Measurements from ENCODE around the gene UNC93A. TPM values are rescaled to one million over a fixed set of nuclear protein-coding genes. Genes with fewer than 3 reads are reported as not detected.

UNC93A gene
- total RNA-seq, 1 donor from 2014 or later, result not detected

- H3K27ac Mint-ChIP-seq (ENCODE audit: unreplicated experiment), result no peak overlapping the region
- H3K36me3 Mint-ChIP-seq (ENCODE audit: low read depth, unreplicated experiment), result no peaks in the 10 kb centered on the region
- no peak for TF ChIP-seq CTCF (IDR thresholded peaks at IDR 0.05; ENCODE audit: unreplicated experiment)
- no peak overlapping the region for H3K4me3 Mint-ChIP-seq (ENCODE audit: unreplicated experiment)
- H3K4me1 Mint-ChIP-seq (ENCODE audit: unreplicated experiment), result no peaks in the 10 kb centered on the region
- DNase-seq (ENCODE audit: low spot score), result no peak
- H3K27me3 Mint-ChIP-seq (ENCODE audit: unreplicated experiment), result peaks cover 3% of the 10 kb centered on the region
- H3K9me3 Mint-ChIP-seq (ENCODE audit: unreplicated experiment), result no peaks in the 10 kb centered on the region
Observed at GRCh38 chr6:167336844-167337630, 45.9 kb downstream of the UNC93A start.

GRCh38 chr6:167337675-167338449, 46.7 kb downstream of the UNC93A start:
- H3K27ac Mint-ChIP-seq (ENCODE audit: unreplicated experiment), result no peak overlapping the region
- H3K27me3 Mint-ChIP-seq (ENCODE audit: unreplicated experiment), result peaks cover 3% of the 10 kb centered on the region
- H3K9me3 Mint-ChIP-seq (ENCODE audit: unreplicated experiment), result no peaks in the 10 kb centered on the region

GRCh38 chr6:167338541-167339117, 47.5 kb downstream of the UNC93A start:
- H3K4me3 Mint-ChIP-seq (ENCODE audit: unreplicated experiment), result no peak overlapping the region
- H3K27ac Mint-ChIP-seq (ENCODE audit: unreplicated experiment), result no peak overlapping the region

More at GRCh38 chr6:167337675-167338449, 46.7 kb downstream of the UNC93A start:
- Mint-ChIP-seq H3K4me1 (ENCODE audit: unreplicated experiment) (no peaks in the 10 kb centered on the region), H3K4me3 (ENCODE audit: unreplicated experiment) (no peak overlapping the region), H3K36me3 (ENCODE audit: low read depth, unreplicated experiment) (no peaks in the 10 kb centered on the region)
- TF ChIP-seq CTCF (IDR thresholded peaks at IDR 0.05; ENCODE audit: unreplicated experiment), result no peak
- DNase-seq (ENCODE audit: low spot score), result no peak

GRCh38 chr6:167341038-167341583, 50.0 kb downstream of the UNC93A start:
- TF ChIP-seq CTCF (IDR thresholded peaks at IDR 0.05; ENCODE audit: unreplicated experiment), result no peak
- H3K9me3 Mint-ChIP-seq (ENCODE audit: unreplicated experiment), result no peaks in the 10 kb centered on the region
- H3K36me3 Mint-ChIP-seq (ENCODE audit: low read depth, unreplicated experiment), result no peaks in the 10 kb centered on the region
- H3K27me3 Mint-ChIP-seq (ENCODE audit: unreplicated experiment), result peaks cover 3% of the 10 kb centered on the region
- no peak overlapping the region for H3K27ac Mint-ChIP-seq (ENCODE audit: unreplicated experiment)
- no peaks in the 10 kb centered on the region for H3K4me1 Mint-ChIP-seq (ENCODE audit: unreplicated experiment)
- H3K4me3 Mint-ChIP-seq (ENCODE audit: unreplicated experiment), result no peak overlapping the region
- no peak for DNase-seq (ENCODE audit: low spot score)

More at GRCh38 chr6:167338541-167339117, 47.5 kb downstream of the UNC93A start:
- no peak for TF ChIP-seq CTCF (IDR thresholded peaks at IDR 0.05; ENCODE audit: unreplicated experiment)
- Mint-ChIP-seq H3K36me3 (ENCODE audit: low read depth, unreplicated experiment) (no peaks in the 10 kb centered on the region), H3K27me3 (ENCODE audit: unreplicated experiment) (peaks cover 3% of the 10 kb centered on the region), H3K4me1 (ENCODE audit: unreplicated experiment) (no peaks in the 10 kb centered on the region), H3K9me3 (ENCODE audit: unreplicated experiment) (no peaks in the 10 kb centered on the region)
- DNase-seq (ENCODE audit: low spot score), result no peak

Measured in endothelial cell (in vitro differentiated cells).